SK-N-DZ (cell line): ENCODE measurements around the gene SIRPA. TPM values are rescaled to one million over a fixed set of nuclear protein-coding genes. Genes with fewer than 3 reads are reported as not detected.

Experiments
- DNase-seq: peaks from one replicate; pipeline ENCODE4 v3.0.0-alpha.2; 2015; ENCODE audit warnings: low spot score
- polyA plus RNA-seq, 2 experiments: library from polyadenylated mRNA; depleted of rRNA; stranded (reverse); fragments of >200 nt; gene quantifications; 2 replicates each; pipeline ENCODE4 v1.2.3, GENCODE V29; 2014

The SIRPA gene
- 0.63 and 0.71 TPM in 2 replicates for polyA plus RNA-seq (2014; cell fraction: cytosol; rRNA removed)
- 1.1 and 1.6 TPM in 2 replicates for polyA plus RNA-seq (2014; cell fraction: nucleus; rRNA removed)

- DNase-seq, result peak; percentile 50
Measured at GRCh38 chr20:1894951-1895673, at the start of gene SIRPA. SIRPA (plus strand) TSS chr20:1895407; CDS start chr20:1895448, 41 bp downstream.

GRCh38 chr20:1845701-1846100 lies 49.5 kb upstream of the SIRPA start:
- DNase-seq, result no peak

GRCh38 chr20:1846341-1846740 lies 48.9 kb upstream of the SIRPA start:
- DNase-seq, result no peak

GRCh38 chr20:1846876-1847275 lies 48.3 kb upstream of the SIRPA start:
- DNase-seq, result no peak

GRCh38 chr20:1847780-1848179 lies 47.4 kb upstream of the SIRPA start:
- no peak for DNase-seq

GRCh38 chr20:1848373-1848772 lies 46.8 kb upstream of the SIRPA start:
- no peak for DNase-seq

GRCh38 chr20:1851396-1851795 lies 43.8 kb upstream of the SIRPA start:
- no peak for DNase-seq

- no peak for DNase-seq
Measured at GRCh38 chr20:1853473-1853872, 41.7 kb upstream of the SIRPA start.

- peak; percentile 79 for DNase-seq
Measured at GRCh38 chr20:1854246-1854645, 41.0 kb upstream of the SIRPA start.

GRCh38 chr20:1855109-1855508 lies 40.1 kb upstream of the SIRPA start:
- no peak for DNase-seq

- no peak for DNase-seq
Measured at GRCh38 chr20:1855690-1856089, 39.5 kb upstream of the SIRPA start.

- no peak for DNase-seq
Measured at GRCh38 chr20:1856424-1856823, 38.8 kb upstream of the SIRPA start.

- DNase-seq, result no peak
Measured at GRCh38 chr20:1857466-1857865, 37.7 kb upstream of the SIRPA start.

- DNase-seq, result no peak
Measured at GRCh38 chr20:1858871-1859270, 36.3 kb upstream of the SIRPA start.

- no peak for DNase-seq
Measured at GRCh38 chr20:1860446-1860845, 34.8 kb upstream of the SIRPA start.

GRCh38 chr20:1861347-1861976 lies 33.7 kb upstream of the SIRPA start:
- no peak for DNase-seq

- DNase-seq, result no peak
Measured at GRCh38 chr20:1861996-1862662, 33.1 kb upstream of the SIRPA start.

GRCh38 chr20:1862663-1863053 lies 32.5 kb upstream of the SIRPA start:
- no peak for DNase-seq

GRCh38 chr20:1863296-1863695 lies 31.9 kb upstream of the SIRPA start:
- no peak for DNase-seq

- no peak for DNase-seq
Measured at GRCh38 chr20:1866834-1867233, 28.4 kb upstream of the SIRPA start.

- DNase-seq, result no peak
Measured at GRCh38 chr20:1867495-1868260, 27.5 kb upstream of the SIRPA start.

- DNase-seq, result no peak
Measured at GRCh38 chr20:1868856-1869255, 26.4 kb upstream of the SIRPA start.
